GM21825 (cell line): ENCODE data around the gene MTMR4.
"Not testable (repeated sequence)": the region's sequence is repeated elsewhere in the genome, so short reads cannot be mapped to it uniquely, and the experiment has no call there.

Source experiments
- ATAC-seq: cut with Tn5 transposase; IDR thresholded peaks from one replicate; pipeline ENCODE4 v1.9.1; 2021; ENCODE audit warnings: mild to moderate bottlenecking, moderate library complexity; ENCODE audit not compliant: unreplicated experiment

Gene MTMR4

DNA sequence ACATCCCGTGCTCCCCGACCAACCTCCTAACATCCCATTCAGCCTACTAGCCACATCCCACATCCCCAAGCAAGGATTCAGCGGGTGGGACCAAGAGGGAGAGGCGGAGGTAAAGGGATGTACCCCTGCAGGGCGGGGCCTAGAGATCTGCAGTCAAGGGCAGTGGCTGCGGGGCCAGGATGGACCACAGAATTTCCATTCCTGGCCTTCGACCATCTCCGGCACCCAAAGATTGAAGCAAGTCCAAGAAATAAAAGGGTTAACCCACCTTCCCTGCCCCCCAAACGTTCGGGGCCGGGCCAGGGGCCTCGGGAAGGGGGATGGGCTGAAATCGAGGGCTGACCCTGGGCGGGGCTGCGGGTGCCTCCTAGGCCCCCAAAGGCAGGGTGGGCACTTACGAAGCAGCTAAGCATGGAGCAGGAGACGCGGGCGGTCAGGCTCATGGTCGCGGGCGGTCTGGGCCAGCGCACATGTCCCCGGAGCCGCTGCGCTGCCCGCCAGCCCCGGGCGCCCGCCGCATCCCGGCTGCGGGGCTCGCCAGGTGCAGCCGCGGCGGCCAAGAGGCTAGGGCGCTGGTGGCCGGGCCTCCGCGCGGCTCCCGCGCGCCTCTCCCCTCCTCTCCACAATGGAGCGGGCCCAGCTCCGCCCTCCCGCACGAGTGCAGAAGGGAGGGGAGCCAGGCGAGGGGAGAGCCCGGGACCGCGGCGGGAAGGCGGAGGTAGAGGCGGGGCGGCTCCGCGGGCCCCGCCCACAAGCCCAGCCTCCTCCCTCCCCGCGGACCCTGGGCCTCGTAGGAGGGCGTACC lies at the start of gene MTMR4:
MTMR4 (minus strand) TSS at position 674 of the 805 bp plus-strand sequence; CDS start at position 443, 231 bp downstream.
- no peak for ATAC-seq

DNA sequence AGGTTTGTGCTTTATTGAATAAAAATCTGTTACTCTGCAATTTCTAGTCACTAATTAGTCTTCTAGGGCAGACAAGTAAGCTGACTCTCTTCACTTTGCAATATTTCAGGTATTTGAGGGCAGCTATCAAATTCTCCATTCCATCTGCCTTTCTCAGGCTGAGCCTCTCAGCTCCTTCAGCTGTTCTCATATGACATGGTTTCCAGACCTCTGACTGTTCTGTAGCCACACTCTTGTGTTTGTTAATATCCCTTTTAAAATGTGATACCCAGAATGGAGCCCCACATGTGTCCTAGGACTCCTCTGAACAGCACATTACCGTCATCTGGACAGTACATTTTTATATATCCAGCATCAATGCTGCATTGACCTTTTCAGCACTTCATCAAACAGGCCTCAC lies 46.1 kb upstream of the MTMR4 start:
- ATAC-seq, result no peak

DNA sequence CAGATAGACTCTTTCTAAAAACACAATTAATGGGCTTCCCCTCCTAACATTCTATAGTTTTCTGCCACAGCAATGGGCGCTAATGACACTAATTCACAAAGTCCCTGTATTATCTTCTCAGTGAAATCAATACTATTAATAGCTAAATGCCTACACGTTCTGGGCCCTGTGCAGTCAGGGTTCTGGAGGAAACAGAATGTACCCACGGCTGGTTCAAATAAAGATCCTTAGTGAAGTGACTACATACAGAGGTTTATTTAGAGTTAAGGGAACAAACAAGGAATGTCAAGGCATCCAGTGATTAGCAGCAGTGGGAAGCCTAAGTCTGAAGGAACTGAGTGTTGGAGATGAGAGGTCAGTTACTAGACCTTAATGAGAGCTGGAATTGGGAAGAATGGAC lies 43.5 kb upstream of the MTMR4 start:
- no peak for ATAC-seq

DNA sequence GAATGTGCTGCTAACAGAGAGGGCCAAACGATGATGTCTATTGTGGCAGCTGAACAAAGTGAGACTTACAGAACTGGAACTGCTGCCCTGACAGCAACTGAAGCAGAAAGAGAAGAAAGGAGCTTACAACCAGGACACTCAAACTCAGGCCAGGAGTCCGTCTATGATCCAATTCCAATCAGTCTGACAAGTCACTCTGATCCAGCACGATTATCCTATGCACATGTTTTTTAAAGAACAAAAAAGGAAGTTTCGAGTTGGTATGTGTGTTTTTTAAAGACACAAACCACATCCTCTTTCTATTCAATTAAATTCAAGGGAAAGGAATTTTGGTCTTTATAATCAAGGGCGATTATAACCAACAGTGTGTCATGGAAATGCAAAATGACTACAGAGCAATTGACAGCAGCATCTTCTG lies 42.4 kb upstream of the MTMR4 start:
- no peak for ATAC-seq

DNA sequence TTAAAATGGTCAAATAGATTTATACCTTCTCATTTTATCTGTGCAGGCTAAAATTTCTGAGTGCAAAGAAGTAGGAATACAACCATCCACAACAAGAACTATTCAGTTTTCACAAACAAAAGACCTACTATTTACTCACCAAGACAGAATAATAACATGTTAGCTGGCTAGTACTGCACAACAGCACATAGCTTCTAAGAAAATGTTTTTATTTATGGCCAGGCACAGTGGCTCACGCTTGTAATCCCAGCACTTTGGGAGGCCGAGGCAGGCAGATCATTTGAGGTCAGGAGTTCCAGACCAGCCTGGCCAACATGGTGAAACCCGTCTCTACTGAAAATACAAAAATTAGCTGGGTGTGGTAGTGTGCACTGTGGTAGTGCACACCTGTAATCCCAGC lies 40.7 kb upstream of the MTMR4 start:
- not testable (repeated sequence) for ATAC-seq

DNA sequence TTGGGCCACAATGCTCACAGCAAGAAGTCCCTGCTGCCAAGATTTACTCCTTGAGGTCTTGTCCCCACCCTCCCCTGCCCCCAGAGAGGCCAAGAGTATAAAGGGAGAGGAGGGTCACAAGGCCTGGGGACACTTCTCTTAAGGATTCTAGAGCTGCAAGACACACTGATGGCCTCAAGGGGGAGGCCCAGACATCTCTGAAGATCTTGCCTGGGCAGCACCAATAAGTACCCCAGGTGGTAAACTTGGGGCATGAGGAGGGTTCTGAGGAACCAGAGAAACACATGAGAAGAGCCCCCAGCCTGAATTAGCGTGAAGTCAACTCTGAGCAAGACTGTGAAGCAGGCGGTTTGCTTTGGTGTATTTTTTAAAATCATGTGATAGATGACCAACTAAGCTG lies 26.8 kb upstream of the MTMR4 start:
- ATAC-seq, result no peak

DNA sequence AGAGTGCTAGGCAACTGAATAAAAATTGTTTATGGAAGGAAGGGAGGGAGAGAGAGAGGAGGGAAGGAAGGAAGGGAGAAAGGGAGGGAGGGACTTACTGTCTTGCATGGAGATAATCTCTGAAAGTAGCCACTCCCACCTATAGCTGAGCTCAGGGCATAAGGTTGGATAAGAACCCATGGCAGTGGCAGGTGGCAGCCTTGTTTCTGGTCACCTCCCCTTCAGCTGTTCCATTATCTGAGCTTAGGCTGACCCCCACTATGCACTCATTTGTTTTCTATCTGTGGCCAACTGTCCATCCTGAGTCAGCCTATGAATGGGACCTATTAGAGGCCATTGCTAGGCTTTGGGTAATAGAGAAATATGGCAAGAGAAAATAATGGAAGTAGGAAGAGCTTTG lies 25.3 kb upstream of the MTMR4 start:
- no peak for ATAC-seq

DNA sequence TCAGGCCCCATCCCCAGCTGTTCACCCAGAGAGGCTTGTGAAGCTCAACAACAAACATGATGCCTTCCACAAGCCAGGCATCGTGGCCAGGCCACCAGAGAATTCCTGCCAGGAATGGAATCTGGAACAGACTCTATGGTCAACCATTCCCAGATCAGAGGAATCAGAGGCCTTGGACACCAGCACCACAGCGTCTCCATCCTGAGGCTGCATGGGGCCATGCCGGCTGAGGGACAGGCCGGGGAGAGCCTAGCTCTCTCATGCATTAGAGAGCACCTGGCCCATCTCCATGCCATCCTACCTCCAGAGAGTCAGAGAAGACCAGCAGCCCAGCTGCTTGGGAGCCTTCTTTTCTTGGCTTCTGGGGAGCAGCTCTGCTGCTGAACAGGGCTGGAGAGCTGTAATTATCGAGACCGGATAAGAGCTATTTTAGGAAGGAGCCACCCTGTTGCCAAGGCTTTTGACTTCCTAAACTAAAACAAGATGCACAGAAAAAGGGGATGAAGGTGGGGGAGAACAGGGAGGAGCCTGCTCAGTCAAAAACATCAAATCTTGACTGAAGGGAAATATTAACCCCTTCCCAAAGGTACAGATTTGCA lies 24.5 kb upstream of the MTMR4 start:
- no peak for ATAC-seq

DNA sequence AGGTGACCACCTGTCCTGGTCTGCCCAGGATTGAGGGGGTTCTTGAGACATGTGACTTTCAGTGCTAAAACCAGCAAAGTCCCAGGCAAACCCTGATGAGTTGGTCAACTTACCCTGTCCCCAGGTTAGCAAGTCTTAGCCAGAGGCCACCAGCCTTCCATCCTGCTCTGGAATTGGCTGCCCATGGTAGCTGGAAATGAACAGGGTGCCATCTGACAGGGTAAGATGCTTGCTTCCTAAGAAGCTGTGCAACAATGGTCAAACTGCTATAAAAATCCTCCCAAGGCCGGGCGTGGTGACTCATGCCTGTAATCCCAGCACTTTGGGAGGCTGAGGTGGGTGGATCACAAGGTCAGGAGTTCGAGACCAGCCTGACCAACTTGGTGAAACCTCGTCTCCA lies 22.8 kb upstream of the MTMR4 start:
- ATAC-seq, result no peak

DNA sequence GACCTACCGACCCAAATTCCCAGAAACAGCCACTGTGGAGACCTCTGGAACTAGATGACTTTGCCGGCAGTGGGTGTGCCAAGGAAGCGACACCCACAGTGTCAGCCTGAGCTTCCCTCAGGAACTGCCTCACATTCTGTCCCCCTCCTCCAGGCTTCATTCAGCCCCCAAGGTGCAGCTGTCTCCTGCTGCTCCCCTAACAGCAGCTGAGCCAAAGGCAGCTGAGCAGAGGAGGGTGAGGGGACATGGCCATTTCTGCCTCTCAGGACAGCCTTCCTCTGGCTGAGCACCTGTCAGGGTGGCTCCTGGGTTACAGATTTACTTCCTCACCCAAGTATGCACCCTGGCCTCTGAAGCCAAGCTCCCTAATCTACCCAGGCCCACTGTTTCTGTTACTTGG lies 22.1 kb upstream of the MTMR4 start:
- ATAC-seq, result no peak

DNA sequence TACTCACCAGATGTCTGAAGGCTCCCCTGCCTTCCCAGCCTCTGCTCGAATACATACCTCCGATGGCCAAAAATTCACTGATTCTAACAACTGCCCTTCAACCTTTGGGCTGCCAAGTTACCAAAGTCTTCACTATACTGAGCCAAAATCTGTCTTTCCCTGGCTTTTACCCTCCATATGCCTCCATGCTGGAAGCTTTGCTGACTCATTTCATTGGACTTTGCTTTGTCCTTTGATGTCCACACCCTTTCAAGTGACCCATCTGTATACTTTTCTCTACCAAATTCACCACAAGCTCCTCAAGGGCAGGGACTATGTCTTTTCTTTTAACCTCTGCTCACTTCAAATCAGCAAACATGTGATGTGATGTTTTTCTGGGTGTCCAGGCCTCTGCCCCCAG lies 21.0 kb upstream of the MTMR4 start:
- ATAC-seq, result no peak

DNA sequence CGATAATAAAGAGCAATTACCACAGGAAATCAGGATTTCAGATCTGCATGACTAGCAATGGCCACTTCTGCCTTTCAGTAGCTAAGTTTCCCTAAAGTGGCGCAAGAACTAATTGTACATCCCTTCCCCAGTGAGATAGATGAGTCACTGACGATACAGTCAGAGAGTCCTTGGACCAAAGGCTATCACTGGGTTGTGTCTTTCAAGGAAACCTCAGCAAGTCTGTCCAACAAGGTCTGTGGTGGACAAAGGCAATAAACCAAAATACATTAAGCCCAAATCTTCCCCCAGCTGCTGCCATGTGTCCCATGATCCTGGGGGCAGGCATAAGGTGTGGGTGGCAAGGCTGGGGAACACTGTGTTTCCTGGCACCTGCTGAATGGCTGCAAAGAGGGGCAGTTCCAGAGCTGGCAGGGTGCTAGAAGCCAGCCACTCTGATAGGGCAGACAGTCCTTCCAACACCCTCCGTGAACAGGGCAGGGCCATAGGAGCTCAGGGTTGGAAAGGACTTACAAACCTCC lies 20.5 kb upstream of the MTMR4 start:
- no peak for ATAC-seq

DNA sequence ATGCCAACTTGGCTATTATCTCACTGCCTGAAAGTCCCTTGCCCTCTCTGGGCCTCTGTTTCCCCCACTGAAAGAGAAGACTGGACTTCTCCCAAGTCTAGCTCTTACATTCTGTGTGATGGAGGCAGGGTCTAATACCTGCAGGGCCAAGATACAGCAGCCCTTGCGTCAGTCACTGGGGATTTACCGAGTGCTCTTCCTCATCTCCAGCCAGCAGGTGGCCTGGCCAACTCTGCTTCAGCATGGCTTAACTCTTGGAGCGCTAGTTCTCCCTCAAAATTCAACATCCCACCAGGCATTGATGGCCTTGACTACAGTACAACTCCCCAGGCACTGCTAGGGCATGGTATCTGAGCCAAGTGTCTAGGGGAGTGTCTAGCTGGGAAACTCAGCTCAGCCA lies 19.9 kb upstream of the MTMR4 start:
- ATAC-seq, result no peak

DNA sequence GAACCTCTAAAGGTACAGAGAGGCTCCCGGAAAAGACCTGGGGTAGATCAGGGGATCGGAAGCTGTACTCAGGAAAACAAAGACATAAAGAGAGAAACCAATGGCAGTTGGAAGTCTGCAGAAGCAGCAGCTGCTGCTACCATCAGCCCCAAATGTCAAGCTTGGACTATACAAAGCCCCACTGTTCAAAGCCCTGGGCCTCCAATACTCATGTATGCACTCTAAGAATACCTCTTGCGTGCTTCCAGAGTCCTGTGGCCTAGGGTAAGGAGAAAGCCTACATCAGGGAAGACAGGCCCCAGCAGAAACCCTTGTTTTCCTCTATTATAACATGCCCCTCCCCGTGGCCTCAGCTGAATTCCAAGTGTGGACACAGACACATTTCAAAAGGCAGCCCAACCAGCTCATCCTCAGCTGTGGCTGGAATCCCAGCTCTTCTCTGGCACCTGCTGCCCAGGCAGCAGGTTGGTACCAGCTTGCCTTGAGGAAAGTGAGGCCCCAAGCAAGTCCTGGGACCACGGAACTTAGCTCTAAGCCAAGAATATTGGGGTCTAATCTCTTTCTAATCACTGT lies 19.3 kb upstream of the MTMR4 start:
- ATAC-seq, result no peak

DNA sequence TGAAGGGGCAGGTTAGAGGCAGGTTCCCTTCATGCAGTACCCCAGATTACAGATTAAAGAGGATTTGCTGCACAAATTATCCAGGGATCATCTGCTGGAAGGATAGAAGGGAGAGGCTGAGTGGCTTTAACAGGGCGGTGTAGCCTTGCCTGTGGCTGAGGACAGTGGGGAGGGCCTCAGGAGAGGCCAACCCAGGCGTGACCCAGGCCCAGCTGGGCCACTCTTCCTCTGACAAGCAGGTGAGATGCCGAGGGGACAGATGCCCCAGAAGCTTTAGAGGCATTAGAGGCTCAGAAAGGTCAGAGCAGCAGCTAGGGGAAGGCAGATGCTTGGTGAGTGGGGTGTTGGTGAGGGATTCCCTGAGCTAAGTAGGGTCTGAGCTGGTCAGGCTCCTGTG lies 18.1 kb upstream of the MTMR4 start:
- ATAC-seq, result no peak

DNA sequence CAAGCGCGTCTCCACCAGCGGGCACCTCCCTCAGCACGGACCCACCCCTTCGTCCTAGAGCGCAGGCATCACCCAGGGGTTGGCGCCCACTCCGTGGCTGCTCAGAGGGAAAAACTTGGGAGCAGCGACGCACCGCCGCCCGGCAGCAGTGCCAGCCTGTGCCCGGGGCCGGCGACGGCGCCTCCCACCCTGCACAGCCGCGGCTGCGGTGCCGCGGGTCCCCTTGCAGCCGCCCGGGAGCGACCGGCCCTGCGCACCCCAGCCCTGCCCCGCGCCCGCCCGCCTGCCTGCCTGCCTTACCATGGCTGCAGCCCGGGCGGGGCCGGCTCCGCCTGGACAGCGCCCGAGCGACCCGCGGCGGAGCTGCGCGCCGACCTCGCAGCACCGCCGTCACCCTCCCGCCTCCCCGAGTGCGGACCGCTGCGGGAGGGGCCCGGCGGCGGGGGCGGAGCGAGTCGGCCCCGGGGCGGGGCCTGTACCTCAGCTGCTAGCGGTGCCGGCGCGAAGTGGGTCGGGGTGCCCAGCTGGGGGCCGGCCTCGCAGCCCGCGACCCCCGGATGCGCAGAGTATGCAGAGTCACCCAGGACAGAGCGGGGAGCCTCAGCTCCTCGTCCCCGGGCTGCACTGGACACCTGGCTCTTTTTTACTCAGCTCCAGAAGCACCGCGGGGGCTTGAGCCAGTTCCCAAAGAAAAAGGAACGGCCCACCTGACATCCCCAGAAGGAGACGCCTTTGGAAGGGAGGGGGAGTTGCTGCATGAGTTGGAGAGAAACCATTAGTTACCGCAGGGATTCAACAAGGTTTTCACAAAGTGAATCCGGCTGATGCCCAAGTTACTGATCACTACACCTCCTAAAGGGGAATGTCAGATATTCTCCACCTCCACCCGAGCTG lies 17.5 kb upstream of the MTMR4 start:
- ATAC-seq, result peak; percentile 50

DNA sequence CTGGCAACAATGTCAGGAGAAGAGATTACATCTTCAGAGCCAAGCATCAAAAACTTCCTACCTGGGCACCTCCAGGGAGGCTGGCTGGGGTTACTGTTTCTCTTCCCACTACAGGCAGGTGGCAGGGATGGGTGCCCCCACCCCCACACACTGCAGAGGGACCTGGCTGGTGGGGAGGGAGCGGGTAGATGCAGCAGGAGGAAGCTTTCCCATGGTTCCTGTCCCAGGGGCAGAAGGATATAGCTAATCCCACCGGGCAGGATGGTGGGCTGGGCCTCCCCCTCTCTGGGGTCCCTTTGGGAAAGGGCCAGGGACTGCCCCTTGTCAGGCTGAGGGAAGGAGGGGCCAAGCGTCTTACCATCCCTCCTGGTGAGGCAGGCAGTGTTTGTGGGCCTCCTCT lies 16.7 kb upstream of the MTMR4 start:
- ATAC-seq, result no peak

DNA sequence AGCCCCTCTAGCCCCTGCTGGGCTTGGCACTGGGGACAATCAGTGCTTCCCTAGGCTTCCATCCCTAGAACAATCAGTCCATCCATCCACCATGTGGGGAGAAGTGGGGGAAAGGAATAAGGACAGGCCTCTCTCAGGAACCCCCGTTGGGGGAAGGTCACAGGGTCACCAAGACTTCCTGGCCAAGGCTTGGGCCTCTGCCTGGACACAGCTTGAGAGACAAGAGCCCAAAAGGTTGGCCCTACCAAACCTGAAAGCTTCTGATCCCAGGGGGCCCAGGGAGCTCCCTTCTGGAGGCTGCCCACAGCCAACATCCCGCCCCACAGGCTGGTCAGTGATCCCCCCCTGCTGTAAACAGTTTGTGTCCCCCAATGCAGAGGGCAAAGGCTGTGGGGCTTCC lies 16.2 kb upstream of the MTMR4 start:
- no peak for ATAC-seq

DNA sequence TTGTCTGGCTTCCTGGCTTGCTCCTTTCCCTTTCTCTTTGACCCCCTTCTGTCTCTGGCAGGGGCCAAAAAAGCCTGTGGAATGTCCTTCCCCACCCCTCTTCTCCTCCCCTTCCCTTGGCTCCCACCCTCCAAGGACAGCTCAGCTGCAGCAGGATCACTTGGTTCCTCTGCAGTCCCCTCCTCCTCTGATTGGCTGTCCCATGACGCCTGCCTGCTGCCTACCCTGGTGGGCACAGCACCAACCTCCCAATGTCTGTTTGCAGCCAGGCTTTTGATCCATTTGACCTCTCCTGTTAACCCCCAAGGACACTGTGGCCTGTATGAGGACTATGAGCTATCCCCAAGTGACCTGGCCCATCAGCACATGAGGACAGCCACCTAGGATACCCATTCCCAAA lies 14.8 kb upstream of the MTMR4 start:
- ATAC-seq, result no peak

DNA sequence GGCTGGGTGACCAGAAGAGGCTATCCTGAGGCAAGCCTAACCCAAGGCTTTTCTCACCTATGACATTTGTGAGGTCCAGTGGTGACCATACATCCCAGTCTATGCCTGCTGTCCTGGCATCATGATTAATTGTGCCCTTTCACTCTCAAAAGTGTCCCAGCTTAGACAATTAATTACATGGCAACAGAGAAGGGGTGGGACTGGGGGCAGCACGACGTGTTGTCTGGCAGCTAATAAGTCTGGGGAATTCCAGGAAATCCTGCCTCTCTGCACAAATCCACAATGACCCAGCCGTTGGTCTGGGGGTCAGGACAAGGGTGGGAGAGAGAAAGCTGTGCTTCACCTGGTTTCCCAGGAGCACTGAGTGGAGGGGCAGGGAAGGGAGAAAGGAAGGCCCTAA lies 14.0 kb upstream of the MTMR4 start:
- ATAC-seq, result no peak

DNA sequence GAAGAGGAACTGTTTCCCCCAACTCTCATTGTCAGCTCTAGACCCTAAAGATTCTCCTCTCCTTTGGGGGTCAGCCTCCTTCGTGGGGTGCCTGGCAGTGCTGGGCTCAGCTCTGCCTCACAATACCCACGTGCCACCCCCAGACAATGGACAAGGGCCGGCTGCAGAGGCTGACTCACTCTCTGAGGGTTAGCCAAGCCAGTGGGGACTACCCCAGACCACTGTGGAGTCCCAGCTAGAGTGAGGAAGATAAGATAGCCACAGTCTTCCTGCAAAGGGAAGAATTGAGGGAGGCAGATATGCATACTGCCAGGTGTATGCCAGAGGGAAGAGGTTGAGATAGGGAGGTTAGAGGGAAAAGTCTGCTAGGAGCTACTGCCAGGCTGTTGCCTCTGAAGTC lies 13.5 kb upstream of the MTMR4 start:
- ATAC-seq, result no peak
